Esophagus muscularis mucosa (tissue), 4 donors: ENCODE results near the gene COL5A2. TPM values are rescaled to one million over a fixed set of nuclear protein-coding genes. Genes with fewer than 3 reads are reported as not detected.

Experiments
- DNase-seq: peaks from one replicate; pipeline ENCODE4 v3.0.0-alpha.2; 2017; ENCODE audit errors: extremely low spot score
- H3K27ac ChIP-seq, 4 donors: fragments of 200-600 bp; sonication (generic); replicated peaks in 1 of 4; 1 replicate in 3 of 4; 2 replicates in 1 of 4; pipeline ENCODE4 v1.5.1; 2016 to 2019; ENCODE audit warnings: mild to moderate bottlenecking in 1 of 4
- H3K27me3 ChIP-seq, 4 donors: fragments of 200-600 bp; sonication (generic); one replicate each; pipeline versions ENCODE4 v1.5.1 to v1.6.0; 2016 to 2019
- H3K36me3 ChIP-seq, 4 donors: fragments of 200-600 bp; sonication (generic); one replicate each; pipeline ENCODE4 v1.5.1; 2016 to 2019
- H3K4me1 ChIP-seq, 4 donors: fragments of 200-600 bp; sonication (generic); one replicate each; pipeline ENCODE4 v1.5.1; 2016 to 2019
- H3K4me3 ChIP-seq, 4 donors: fragments of 200-600 bp; sonication (generic); 1 replicate in 2 of 4; 2 replicates in 2 of 4; pipeline ENCODE4 v1.5.1; 2016 to 2019; ENCODE audit warnings: mild to moderate bottlenecking in 4 of 4, moderate library complexity in 1 of 4
- H3K9me3 ChIP-seq, 4 donors: fragments of 200-600 bp; sonication (generic); 1 replicate in 3 of 4; 2 replicates in 1 of 4; pipeline ENCODE4 v1.5.1; 2016 to 2019
- EP300 ChIP-seq: sonication (generic); formaldehyde crosslinking; IDR thresholded peaks from one replicate; pipeline ENCODE4 v1.6.1; 2017; ENCODE audit warnings: antibody characterized with exemption
- POLR2A ChIP-seq: fragments of 450-650 bp; IDR thresholded peaks from one replicate; pipeline ENCODE4 v1.6.1; 2017; ENCODE audit warnings: antibody characterized with exemption, moderate library complexity, mild to moderate bottlenecking, low read depth
- POLR2AphosphoS5 ChIP-seq, 2 donors: sonication (generic); formaldehyde crosslinking; IDR thresholded peaks; one replicate each; pipeline ENCODE4 v1.6.1; 2017; ENCODE audit warnings: antibody characterized with exemption in 2 of 2
- WGBS: methylation state at CpG from one replicate; pipeline ENCODE4 v1.1.5; 2018; 5-methylcytosine and 5-hydroxymethylcytosine counted together
- intact Hi-C: fragments of 100-400 bp; cut with DNase I; formaldehyde crosslinking; loops from one replicate; pipeline ENCODE4 v1.15.1; 2023
- total RNA-seq, 4 donors: library from RNA; depleted of rRNA; stranded (reverse); fragments of >200 nt; gene quantifications; one replicate each; pipeline versions ENCODE4 v1.1.0 to v1.2.1, GENCODE V29; 2016
- TF ChIP-seq, protein P1 (sequence below), 3 experiments: fragments of 200-600 bp in 2 of 3; fragments of 450-650 bp in 1 of 3; sonication (generic) in 2 of 3; IDR thresholded peaks; one replicate each; pipeline ENCODE4 v1.5.1; 2017 to 2019; ENCODE audit warnings: antibody characterized with exemption in 3 of 3, mild to moderate bottlenecking in 2 of 3, moderate library complexity in 1 of 3

COL5A2 gene
- total RNA-seq, 4 donors from 2014 or later, result 49.9 to 68.5 (median 59.0) TPM

DNA sequence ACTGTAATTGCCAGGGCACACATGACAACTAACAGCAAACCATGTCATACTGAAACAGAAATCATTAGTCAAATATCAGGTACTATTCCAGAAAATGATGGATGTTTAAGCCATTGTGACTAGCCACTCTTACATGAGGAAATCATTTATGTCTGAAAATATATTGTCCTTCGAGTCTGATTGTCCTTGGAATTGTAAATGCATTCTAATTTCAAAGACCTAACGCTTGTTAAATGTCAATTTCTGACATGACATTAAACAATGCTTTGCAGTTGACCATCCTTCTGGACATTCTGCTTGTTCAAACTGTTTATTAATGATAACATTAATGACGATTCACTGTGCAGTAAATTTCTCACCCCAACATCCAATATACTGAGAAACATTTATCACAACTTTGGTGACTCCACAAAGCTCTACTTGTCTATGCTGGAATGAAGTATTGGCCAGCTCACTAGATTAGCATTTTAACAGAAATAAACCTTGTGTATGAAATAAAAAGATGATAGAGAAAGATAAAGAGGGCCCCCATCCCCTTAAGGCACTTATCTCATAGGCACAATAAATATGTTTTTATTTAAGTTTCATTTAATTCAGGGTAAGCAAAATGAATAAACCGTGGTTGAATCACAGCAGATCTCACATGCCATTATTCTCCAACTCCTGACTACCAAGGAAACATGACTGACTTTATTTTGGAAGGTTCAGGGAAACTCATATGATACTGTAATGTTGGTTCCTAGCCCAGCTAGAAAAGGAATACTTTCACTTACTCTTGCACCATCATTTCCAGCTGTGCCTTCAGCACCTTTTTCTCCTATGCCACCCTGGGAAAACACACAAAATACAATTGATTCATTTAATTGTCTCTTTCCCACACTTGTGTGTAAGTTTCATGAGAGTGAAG, 123.1 kb downstream of the COL5A2 start:
- Histone ChIP-seq H3K36me3 (peaks cover 0 to 48% (median 8%) of the 10 kb centered on the region in 4 donors), H3K4me1 (peaks cover 0 to 16% (median 5%) of the 10 kb centered on the region in 4 donors), H3K4me3 (no peak overlapping the region), H3K9me3 (no peaks in the 10 kb centered on the region), H3K27ac (no peak overlapping the region), H3K27me3 (no peaks in the 10 kb centered on the region)
- WGBS, result 36% methylated on average over 4 of the region's 4 CpGs
- intact Hi-C loops, result no loop called here
- DNase-seq, result no peak
- no peak for TF ChIP-seq POLR2A
- TF ChIP-seq POLR2AphosphoS5 (IDR thresholded peaks at IDR 0.05), result no peak
- TF ChIP-seq, protein P1, sequence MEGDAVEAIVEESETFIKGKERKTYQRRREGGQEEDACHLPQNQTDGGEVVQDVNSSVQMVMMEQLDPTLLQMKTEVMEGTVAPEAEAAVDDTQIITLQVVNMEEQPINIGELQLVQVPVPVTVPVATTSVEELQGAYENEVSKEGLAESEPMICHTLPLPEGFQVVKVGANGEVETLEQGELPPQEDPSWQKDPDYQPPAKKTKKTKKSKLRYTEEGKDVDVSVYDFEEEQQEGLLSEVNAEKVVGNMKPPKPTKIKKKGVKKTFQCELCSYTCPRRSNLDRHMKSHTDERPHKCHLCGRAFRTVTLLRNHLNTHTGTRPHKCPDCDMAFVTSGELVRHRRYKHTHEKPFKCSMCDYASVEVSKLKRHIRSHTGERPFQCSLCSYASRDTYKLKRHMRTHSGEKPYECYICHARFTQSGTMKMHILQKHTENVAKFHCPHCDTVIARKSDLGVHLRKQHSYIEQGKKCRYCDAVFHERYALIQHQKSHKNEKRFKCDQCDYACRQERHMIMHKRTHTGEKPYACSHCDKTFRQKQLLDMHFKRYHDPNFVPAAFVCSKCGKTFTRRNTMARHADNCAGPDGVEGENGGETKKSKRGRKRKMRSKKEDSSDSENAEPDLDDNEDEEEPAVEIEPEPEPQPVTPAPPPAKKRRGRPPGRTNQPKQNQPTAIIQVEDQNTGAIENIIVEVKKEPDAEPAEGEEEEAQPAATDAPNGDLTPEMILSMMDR (IDR thresholded peaks at IDR 0.05), result no peak
- TF ChIP-seq EP300, result no peak

DNA sequence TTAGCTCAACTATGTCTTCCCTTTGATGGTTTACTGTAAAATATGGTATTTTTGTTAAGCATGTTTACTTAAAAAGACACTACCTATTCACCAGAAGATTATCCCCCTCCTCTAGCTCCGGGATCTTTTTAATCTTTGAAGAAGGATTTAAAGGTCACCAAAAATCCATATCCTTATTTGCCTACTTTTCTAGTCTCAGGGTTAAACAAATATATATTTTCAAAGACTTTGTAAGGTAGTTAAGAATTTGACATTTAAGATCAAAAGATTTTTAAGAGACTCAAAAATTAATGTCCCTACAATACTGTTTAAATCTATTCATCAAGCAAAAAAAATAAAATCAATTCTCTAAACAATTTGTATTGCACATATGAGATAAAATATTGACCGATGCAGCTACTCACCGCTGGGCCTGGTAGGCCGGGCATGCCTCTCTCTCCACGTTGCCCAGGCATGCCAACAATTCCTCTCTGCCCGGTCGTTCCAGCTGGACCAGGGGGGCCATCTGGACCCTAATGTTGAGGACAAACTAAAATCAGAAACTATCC, 129.3 kb downstream of the COL5A2 start:
- H3K4me3 ChIP-seq, result no peak overlapping the region
- intact Hi-C loops, result no loop called here
- TF ChIP-seq EP300 (no peak), POLR2AphosphoS5 (IDR thresholded peaks at IDR 0.05) (no peak), POLR2A (no peak)
- TF ChIP-seq, protein P1 (IDR thresholded peaks at IDR 0.05), result no peak
- no peaks in the 10 kb centered on the region for H3K27me3 ChIP-seq
- H3K36me3 ChIP-seq, result peaks cover 4 to 69% (median 12%) of the 10 kb centered on the region in 4 donors
- no peak overlapping the region for H3K27ac ChIP-seq
- H3K4me1 ChIP-seq, result peaks cover 0 to 7% (median 0%) of the 10 kb centered on the region in 4 donors
- WGBS, result 91% methylated on average over 6 of the region's 7 CpGs
- DNase-seq, result no peak
- H3K9me3 ChIP-seq, result no peaks in the 10 kb centered on the region

DNA sequence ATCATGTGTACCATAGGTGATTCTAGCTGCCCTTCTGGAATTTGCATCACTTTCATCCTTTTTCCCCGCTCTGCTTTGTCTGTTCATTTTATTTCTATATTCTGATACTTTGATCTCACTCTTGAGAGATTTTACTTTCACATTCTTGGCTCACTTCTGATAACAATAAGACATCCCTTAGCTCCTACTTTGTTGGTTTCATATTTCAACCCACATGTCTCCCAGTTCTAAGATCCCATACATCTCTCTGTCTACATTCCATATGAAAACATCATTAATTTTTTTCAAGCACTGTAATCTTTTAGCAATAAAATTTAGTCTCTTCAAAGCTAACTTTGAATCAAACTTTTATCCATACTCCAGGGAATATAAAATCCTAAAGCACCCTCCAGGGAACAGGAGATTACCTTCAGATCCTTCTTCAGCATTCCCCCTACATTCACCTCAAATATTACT, 129.8 kb downstream of the COL5A2 start:
- Histone ChIP-seq H3K27me3 (no peaks in the 10 kb centered on the region), H3K4me1 (peaks cover 0 to 7% (median 0%) of the 10 kb centered on the region in 4 donors), H3K9me3 (no peaks in the 10 kb centered on the region), H3K4me3 (no peak overlapping the region), H3K27ac (no peak overlapping the region), H3K36me3 (peaks cover 4 to 69% (median 12%) of the 10 kb centered on the region in 4 donors)
- intact Hi-C loops, result no loop called here
- TF ChIP-seq, protein P1 (IDR thresholded peaks at IDR 0.05), result no peak
- TF ChIP-seq POLR2AphosphoS5 (IDR thresholded peaks at IDR 0.05) (no peak), POLR2A (no peak), EP300 (no peak)
- no peak for DNase-seq
- 80% methylated on average over 1 of the region's 1 CpG for WGBS

DNA sequence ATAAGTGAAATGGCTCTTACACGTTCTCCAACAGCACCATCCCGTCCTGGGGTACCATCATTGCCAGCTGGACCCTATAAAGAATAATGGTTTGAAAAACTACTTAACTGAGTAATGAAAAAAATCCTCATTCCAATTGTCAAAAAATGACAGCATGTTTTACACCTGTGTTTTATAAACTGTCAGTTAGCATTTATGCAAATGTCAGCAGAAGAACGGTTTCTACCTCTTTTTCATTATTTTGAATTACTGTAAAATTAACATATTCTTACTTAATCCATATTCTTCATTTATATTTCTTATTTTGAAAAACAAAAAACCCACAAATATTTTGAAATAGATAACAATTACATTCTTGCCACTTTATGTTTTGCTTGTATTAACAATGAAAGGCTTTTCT, 131.4 kb downstream of the COL5A2 start:
- TF ChIP-seq POLR2AphosphoS5 (IDR thresholded peaks at IDR 0.05) (no peak), EP300 (no peak), POLR2A (no peak)
- TF ChIP-seq, protein P1 (IDR thresholded peaks at IDR 0.05), result no peak
- DNase-seq, result no peak
- WGBS, result 88% methylated on average over 3 of the region's 3 CpGs
- intact Hi-C loops, result no loop called here
- Histone ChIP-seq H3K4me3 (no peak overlapping the region), H3K4me1 (peaks cover 0 to 7% (median 0%) of the 10 kb centered on the region in 4 donors), H3K9me3 (no peaks in the 10 kb centered on the region), H3K27me3 (no peaks in the 10 kb centered on the region), H3K36me3 (peaks cover 4 to 59% (median 12%) of the 10 kb centered on the region in 4 donors), H3K27ac (no peak overlapping the region)
